T follicular helper cell (primary cell): Measurements from ENCODE around the gene CKAP2L.

ENCODE experiments used
- DNase-seq: peaks from one replicate; pipeline ENCODE4 v3.0.0-alpha.2; 2020; ENCODE audit warnings: low read depth
- total RNA-seq, 2 experiments: gene quantifications; one replicate each; lab custom pipeline; 2026; lab: John Stamatoyannopoulos, UW

CKAP2L gene, protein sequence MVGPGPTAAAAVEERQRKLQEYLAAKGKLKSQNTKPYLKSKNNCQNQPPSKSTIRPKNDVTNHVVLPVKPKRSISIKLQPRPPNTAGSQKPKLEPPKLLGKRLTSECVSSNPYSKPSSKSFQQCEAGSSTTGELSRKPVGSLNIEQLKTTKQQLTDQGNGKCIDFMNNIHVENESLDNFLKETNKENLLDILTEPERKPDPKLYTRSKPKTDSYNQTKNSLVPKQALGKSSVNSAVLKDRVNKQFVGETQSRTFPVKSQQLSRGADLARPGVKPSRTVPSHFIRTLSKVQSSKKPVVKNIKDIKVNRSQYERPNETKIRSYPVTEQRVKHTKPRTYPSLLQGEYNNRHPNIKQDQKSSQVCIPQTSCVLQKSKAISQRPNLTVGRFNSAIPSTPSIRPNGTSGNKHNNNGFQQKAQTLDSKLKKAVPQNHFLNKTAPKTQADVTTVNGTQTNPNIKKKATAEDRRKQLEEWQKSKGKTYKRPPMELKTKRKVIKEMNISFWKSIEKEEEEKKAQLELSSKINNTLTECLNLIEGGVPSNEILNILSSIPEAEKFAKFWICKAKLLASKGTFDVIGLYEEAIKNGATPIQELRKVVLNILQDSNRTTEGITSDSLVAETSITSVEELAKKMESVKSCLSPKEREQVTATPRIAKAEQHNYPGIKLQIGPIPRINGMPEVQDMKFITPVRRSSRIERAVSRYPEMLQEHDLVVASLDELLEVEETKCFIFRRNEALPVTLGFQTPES
- total RNA-seq: 0.36 to 2.3 reads per million in 2 experiments

DNA sequence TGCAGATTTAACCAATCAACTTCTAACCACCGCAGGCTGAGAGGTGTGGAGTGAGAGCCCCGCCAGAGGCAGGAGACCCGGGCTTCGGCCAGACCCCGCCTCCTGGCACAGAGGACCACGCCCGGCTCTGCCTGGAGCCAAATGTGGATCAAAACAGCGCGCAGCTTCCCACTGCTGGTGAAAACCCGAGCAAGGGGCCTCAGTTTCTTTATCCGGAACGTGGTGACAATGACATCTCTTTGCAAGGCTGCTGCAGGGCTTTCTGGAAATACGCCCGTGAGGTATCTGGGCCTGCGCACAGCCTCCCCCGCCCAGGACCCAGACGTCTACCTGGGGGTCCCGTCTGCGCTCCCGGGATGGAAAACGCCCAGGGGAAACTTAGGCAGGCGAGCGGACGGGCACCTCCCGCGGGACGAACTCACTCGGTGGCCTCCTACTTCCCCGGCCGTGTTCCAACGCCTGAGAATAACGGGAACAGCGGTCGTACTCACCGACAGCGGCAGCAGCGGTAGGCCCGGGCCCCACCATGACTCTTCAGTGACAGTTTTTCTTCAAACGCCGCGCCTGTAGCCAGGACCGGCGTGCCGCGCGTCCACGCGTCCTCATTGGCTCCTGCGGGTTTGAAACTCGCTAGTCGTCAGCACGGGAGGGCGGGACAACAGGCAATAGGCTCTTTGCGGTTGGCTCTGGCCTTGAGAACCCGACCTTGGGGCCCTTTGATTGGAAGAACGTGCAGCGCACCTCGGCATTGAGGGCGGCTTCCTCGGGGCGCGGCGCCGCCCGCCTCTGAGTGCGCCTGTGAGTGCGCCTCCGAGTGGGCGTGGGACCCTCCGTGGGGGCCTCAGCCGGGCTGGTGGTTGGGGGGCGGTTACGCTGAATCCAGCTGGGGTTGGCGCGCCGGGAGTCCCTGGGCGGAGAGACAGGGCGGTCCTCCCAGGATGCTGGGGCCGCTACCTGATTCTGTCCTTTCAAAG lies at the start of gene CKAP2L:
TSS of gene CKAP2L (minus strand) at position 539 of the 974 bp plus-strand sequence. CDS start at position 528, 11 bp downstream.
- peak; percentile 94 for DNase-seq

DNA sequence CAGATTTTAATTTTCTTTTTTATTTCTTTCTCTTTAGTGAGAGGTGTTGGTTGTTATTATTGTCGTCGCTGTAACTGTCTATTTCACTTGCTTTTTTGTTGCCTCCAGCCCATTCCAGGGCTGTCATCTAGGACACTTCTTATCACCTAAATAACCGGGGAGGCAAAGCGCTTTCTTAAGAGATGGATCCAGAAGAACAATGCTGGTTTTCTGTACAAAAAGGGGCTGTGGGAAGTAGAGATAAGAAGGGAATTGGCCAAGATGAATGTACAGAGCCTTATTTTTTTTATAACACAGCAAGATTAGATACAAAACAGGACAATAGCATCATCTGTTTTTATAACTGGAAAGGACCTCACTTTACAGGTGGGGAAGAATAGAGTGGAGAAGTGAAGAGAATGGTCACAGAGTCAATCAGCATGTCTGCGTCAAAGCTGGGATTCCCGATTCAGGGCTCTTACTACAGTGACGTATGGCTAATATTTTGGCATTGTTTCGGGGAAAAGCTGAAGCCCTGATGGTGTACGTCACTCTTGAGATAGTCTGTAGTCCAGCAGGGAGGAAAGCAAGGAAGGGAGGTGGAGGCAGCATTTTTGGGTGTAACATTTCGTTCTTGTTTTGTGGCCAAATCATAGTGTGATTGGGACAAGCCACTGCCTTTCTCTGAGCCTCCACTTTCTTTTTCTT lies 49.0 kb upstream of the CKAP2L start:
- DNase-seq: no peak

DNA sequence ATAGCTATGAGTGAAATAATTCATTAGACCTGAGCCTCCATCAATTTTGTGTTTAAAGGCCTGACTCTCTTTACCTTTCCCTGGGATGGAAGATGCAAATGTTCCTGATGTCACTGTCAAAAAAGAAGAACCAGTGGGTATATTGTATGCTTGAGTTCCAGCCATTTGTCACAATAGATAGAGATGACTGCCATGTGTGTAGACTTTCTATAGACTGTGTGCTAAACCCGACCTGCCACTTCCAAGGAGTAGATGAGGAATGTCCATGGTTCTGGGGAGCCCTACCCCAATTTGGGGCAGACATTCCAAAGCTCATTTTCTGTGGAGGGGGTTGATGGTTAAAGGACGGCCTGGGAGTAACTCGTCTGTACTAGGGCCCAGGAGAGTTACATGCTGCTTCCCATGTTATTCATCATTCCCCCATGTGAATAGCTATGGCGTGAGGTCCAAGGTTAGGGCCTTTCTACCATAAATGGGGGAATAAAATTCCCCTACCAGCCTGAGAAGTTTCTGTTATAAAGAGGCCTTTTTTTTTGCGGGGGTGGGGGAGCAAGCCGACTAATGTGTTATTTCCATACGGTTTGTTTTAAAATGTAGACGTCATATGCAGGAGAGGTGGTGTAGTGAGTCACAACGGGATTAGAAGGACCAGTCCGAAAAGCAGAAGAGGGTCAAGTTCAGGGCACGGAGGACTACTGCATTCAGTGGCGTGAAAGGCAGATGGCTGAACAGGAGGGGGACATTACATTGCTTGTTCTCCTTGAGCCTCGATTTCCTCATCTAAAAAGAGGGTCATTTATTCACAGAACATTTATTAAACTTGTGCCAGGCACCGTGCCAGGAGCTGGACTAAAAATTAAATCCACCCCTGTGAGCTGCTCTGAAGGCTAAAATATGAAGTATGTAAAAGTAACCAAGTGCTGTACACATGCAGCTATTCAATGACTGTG lies 48.2 kb upstream of the CKAP2L start:
- no peak for DNase-seq

DNA sequence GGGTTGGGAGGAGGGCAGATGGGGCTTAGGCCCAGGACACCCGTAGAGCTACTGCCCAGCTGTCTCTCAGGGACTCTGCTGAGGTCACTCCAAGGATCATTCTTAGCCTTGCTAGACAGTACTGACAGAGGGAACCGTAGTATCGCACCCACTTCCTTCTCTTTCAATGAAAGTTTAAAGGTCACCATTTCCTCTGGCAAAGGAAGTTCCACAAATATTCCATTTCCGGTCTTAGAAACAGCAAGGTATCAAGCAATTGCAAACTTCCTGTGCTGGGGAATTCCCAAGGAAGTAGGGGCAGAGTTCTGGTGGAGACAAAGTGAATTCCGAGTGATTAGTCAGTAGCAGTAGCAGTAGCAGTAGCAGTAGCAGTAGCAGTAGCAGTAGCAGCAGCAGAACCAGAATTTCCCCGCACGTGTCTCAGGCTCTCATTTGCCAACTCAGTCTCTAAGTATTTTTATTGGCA lies 47.5 kb upstream of the CKAP2L start:
- no peak for DNase-seq

DNA sequence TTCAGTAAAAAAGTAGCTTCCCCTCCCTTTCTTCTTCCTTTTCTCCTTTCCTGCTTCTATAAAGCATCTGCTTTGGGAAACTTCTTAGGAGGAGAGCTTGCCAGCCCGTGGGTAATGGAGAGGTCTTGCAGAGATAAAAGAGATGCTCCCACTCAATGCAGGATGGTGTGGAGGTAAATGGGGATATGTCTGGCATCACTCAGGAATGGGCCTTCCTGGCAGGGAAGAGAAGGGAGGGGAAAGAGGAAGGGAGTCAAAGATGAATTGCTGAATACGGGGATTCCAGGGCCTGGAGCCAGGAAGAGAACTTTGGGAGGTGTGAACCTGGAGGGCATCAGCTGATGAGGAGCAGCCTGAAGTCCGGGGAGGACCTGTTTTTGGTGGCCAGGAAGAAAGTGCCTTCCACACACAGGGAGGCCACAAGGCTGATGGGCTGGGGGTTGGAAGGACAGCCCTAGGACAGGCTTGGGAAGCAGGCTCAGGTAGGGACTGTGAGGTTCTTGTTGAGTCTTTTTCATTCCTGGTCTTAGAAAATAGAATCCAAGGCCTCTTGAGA lies 46.9 kb upstream of the CKAP2L start:
- DNase-seq: no peak

DNA sequence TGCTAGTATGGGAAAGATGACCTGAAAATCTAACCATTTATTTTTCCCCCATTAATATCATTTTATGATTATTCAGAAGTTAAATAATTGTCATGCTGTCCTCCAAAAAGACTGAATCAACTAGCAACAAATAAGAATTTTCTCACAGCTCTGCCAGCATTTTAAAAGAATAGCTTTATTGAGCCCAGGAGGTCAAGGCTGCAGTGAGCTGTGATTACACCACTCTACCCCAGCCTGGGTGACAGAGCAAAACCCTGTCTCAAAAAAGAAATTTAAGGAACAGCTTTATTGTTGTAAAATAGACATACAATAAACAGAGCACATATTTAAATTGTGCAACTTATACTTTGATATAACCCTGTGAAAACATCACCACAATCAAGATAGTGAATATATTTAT lies 44.7 kb upstream of the CKAP2L start:
- no peak for DNase-seq

DNA sequence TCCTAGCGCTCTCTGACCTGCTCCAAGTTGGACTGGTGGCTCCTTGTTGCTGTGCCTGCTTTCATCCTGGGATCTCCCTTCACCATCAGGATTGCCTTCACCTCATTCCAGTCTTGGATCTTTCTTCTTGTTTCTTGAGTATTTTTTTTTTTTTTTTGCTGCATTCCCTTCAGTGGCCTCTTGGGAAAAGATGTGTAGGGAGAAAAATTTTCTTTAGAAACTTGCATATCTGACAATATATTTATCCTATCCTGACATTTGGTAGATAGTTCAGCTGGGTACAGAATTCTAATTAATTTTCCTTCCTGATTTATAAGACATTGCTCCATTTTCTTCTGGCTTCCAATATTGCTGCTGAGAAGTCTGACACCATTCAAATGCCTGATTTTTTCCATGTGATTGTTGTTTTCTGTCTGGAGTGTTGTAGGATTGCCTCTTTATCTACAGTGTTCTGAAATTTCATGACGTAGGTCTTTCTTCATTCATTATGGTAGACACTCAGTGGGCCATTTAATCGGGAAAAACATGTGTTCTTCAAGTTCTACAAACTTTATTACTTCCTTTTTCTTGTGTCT lies 42.9 kb upstream of the CKAP2L start:
- DNase-seq: no peak

DNA sequence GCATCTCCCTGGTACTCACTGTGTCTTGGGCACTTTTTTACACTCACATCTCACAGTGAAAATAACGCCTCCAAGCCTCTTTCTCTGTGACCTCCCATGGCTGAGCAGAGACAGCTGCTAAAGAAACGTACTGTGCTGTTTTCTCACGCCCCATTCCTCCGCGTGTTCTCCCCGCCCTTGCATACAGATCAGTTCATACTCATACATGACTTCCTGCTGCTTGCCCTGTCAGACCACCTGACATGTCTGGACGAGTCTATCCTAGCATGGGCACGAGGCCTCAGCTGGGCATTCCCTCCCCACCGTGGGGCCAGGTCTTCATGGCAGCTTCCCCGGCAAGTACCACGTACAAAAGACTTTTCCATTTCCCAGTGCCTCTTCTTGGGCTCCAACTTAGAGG lies 41.1 kb upstream of the CKAP2L start:
- no peak for DNase-seq

DNA sequence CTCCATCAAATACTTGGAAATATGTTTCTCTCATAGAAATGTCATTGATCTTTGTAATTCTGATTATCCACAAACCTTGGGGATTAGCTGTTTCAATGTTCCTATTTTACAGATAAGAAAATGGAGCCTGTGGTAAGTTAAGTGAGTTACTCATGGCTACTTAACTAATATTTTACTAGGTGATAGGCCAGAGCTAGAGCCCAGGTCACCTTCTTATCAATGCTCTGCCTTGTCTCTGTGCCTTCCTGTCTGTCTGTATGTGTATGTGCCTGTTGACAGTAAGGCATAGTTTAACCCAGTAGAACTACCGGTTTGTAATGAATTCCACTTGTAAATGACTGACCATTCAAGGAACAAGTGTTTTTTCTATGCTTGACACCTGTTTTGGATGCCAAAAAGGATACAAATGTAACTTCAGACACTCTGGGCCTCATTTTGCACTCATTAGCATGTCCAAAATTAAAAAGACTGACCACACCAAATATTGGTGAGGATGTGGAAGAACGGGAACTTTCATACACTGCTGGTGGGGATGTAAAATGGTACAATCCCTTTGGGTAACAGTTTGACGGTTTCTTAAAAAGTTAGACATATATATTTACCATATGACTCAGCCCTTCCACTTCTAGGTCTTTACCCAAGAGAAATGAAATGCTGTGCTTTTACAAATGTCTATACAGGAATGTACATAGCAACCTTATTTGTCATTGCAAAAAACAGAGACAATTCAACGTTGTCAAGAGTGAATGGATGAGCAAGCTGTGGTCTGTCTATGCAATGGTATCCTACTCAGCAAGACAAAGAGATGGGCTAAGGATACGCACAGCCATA lies 39.5 kb upstream of the CKAP2L start:
- DNase-seq: no peak

DNA sequence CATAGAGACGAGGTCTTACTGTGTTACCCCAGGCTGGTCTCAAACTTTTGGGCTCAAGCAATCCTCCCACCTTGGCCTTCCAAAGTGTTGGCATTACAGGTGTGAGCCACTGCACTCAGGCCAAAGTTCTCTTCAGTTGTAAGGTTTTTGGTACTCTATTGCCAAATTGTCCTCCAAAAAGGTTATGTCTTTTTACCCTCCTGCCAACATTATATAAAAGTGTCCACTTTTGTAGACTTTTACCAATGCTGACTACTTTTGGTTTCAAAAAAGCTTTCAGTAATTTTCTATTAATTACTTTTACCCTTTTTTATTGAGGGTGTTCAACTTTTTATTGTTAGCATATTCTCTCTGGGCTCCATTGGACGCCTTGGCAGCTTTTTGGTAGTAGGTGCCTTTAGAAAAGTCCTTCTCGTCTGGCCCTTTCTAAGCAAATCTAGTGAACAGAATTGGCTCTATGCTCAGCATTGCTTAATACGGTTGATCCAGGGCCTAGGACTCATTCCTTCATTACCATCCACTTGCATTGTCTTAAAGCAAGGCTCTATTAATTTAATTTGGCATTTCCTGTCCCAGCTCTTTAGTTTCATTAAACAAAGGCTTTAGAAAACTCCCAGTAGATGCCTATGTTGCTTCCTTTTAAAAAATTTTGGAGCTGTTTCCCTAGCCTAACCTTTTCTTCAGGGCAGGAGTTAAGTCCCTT lies 36.6 kb upstream of the CKAP2L start:
- no peak for DNase-seq

DNA sequence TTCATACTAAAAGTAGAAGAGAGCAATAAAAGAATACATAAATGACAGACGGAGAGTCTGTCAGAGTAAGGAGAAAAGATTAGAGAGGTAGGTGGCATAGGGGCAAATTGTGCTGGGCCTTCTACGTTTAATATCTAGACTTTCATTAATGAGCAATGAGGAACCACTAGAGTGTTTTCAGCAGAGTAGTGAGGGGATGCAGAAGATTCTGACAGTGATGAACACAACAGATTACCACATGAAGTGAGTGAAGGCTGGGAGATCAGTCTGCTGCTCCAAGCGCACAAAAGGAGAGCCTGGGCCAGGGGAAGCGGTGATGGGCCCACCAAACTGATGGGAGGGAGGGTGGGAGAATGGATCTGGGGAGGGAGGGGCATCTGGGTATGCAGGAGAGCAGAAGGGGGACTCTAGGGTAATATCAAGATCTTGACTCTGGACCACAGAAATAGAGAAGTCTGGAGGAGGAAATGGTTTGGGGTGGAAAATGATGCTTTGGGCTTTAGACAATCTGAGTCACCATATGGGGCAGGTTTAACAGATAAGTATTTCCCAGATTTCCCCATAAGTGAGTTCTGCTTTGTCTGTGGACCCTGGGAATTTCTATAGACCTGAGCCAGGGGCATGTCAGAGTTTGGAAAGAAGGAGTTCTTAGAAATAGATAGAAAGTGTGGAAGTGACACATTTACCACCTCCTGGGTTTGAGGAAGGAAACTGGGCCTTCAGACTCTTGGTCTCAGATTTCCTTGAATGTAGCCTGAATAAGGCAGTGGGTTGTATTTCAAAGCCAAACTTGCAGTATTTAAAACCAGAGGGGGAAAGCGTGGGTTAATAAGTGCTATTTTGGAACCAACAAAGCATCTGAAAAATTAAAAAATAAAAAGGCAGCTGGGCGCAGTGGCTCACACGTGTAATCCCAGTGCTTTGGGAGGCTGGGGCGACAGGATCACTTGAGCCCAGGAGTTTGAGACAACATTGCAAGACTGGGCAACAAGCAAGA lies 34.9 kb upstream of the CKAP2L start:
- no peak for DNase-seq

DNA sequence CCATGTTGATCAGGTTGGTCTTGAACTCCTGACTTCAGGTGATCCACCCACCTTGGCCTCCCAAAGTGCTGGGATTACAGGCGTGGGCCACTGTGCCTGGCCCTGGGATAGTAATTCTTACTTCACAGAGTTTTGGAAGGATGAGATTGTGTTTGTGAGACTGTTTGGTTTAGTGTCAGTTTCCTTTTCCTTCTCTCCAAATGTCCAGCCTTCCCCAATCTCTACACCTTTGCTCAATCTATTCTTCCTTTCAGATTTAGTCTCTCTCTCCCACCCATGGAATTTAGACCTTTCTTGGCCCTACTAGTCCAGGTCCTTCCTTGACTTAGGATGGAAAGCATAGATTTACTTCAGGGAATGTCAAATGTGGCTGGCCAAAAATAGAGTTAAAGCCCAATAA lies 32.1 kb upstream of the CKAP2L start:
- no peak for DNase-seq

DNA sequence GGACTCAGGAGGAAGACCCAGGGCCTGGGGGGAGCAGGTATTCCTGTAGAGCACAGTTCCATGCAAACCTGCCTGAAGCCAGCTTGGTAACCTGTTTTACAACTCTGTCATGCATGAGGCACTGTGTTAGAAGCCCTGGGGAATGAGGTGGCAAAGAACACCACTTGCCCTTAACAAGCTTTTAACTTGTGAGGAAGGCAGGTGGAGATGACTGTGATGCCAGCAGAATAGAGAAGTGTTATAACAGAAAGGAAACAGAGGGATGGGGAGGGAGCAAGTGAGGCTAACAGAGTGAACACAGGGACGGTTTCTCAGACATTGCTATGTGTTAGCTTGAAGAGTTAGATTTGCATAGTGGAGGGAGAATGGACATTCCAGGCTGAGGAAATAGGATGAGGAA lies 31.4 kb upstream of the CKAP2L start:
- DNase-seq: no peak

DNA sequence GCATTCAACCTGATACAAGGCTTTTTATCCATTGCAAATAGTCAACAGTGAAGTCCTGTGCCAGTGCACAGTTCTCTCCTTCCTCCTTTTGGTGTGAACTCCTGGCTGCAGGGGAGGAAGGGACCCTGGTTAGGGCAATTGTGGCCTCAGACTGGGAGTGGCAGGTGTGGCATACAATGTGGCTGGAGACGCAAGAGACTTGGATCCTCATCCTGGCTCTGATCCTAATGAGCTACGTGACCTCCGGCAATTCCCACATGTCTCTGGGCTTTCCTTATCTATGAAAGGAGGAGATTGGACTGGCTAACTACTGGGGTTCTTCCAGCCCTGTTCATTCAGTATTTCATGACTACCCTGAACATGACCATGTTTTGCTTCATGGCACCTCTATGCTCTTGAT lies 30.4 kb upstream of the CKAP2L start:
- no peak for DNase-seq

DNA sequence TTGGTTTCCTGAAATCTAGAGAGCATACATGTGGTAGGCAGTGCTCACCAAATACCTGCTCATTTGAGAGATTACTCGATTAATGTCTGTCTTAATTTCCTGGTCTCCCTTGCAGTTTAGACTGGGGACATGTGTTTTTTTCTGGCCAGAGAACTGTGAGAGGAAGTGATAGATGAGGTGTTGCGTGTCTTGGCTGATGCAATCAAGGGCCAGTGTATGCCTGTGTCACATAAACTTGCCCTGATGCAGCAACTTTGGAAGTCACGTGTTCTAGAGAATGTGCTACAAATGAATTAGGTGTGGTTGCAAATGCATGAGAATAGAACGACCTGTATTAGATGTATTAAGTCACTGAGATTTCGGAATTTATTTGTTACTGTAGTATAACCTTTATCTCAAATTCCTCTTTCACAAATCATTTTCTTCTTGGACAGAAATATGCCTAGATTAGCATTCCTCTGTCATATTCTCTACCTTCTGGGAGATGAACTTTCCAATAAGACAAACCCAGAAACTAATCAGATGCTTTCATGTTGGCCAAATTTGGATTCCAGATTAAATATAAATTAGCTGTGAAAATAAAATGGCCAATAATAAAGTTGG lies 29.8 kb upstream of the CKAP2L start:
- no peak for DNase-seq

DNA sequence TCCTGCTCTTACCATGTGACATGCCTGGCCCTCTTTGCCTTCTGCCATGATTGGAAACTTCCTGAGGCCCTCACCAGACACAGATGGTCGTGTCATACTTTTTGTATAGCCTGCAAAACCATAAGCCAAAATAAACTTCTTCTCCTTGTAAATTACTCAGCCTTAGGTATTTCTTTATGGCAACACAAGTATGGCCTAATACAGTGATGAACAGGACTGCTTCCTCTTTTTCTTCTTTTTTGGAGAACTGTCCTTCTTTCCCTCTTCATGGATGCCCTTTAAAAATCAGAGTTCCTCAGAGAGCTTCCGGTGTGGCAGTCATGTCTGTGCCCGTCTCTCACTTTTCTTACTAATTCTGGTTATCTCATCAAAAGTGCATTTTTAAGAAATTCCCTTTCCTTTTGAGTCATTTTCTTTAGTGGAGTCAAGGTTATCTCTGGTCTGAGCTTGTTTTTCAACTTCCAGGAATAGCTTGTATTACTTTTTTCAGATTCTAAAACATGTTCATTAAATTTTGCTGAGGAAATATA lies 29.1 kb upstream of the CKAP2L start:
- no peak for DNase-seq
